Vagina (tissue), 2 donors: Measurements from ENCODE around the gene GABBR2.

Source experiments
- POLR2A ChIP-seq, 2 donors: fragments of 450-650 bp; IDR thresholded peaks; one replicate each; pipeline ENCODE4 v1.6.1; 2017; ENCODE audit warnings: antibody characterized with exemption in 2 of 2, mild to moderate bottlenecking in 2 of 2, moderate library complexity in 2 of 2
- POLR2AphosphoS5 ChIP-seq, 2 donors: sonication (generic); formaldehyde crosslinking; IDR thresholded peaks; one replicate each; pipeline ENCODE4 v1.9.0; 2017; ENCODE audit warnings: antibody characterized with exemption in 2 of 2, mild to moderate bottlenecking in 2 of 2, low read depth in 1 of 2; ENCODE audit not compliant: insufficient read depth in 1 of 2
- TF ChIP-seq, protein P1 (sequence below), 3 experiments: fragments of 450-650 bp in 2 of 3; fragments of 200-600 bp in 1 of 3; sonication (generic) in 1 of 3; IDR thresholded peaks; one replicate each; pipeline ENCODE4 v1.5.1; 2017 to 2019; ENCODE audit warnings: antibody characterized with exemption in 3 of 3, mild to moderate bottlenecking in 2 of 3, moderate library complexity in 2 of 3

DNA sequence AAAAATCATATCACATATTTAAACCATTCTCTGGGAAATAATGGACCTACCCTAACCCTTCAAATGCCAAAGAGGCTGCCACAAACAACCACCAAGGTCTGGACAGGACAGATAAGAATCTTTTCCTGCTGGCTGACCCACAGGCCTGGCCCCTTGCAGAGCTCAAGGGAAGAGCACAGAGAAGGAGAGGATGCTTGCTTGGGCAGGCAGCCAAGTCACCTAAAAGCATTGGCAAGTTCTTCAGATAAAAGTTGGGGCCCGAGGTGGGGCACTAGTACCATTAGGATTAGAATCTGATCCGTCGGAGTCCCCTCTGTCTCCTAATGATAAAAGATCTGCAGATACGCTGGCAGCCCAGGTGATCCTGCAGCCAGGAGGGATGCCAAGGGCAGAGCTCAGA is 176.6 kb downstream of the GABBR2 start:
- TF ChIP-seq, protein P1, sequence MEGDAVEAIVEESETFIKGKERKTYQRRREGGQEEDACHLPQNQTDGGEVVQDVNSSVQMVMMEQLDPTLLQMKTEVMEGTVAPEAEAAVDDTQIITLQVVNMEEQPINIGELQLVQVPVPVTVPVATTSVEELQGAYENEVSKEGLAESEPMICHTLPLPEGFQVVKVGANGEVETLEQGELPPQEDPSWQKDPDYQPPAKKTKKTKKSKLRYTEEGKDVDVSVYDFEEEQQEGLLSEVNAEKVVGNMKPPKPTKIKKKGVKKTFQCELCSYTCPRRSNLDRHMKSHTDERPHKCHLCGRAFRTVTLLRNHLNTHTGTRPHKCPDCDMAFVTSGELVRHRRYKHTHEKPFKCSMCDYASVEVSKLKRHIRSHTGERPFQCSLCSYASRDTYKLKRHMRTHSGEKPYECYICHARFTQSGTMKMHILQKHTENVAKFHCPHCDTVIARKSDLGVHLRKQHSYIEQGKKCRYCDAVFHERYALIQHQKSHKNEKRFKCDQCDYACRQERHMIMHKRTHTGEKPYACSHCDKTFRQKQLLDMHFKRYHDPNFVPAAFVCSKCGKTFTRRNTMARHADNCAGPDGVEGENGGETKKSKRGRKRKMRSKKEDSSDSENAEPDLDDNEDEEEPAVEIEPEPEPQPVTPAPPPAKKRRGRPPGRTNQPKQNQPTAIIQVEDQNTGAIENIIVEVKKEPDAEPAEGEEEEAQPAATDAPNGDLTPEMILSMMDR (IDR thresholded peaks at IDR 0.05): no peak
- TF ChIP-seq POLR2A (IDR thresholded peaks at IDR 0.05) (no peak), POLR2AphosphoS5 (IDR thresholded peaks at IDR 0.05; ENCODE audit: insufficient read depth in 1 of 2, low read depth in 1 of 2) (no peak)
